Colonic mucosa (tissue), 4 donors: Measurements from ENCODE around the gene UPK2. TPM values are rescaled to one million over a fixed set of nuclear protein-coding genes. Genes with fewer than 3 reads are reported as not detected.
"Not testable (repeated sequence)": the region's sequence is repeated elsewhere in the genome, so short reads cannot be mapped to it uniquely, and the experiment has no call there.

Experiments used
- DNase-seq: peaks from one replicate; pipeline ENCODE4 v3.0.0-alpha.2; 2020
- H3K27ac ChIP-seq: fragments of 200-600 bp; one replicate; pipeline ENCODE4 v1.8.0; 2021
- H3K27me3 ChIP-seq: fragments of 200-600 bp; one replicate; pipeline ENCODE4 v1.8.0; 2021
- H3K36me3 ChIP-seq: fragments of 200-600 bp; one replicate; pipeline ENCODE4 v1.8.0; 2021
- H3K4me1 ChIP-seq: fragments of 200-600 bp; one replicate; pipeline ENCODE4 v1.8.0; 2021; ENCODE audit warnings: mild to moderate bottlenecking
- H3K4me3 ChIP-seq: fragments of 200-600 bp; one replicate; pipeline ENCODE4 v1.8.0; 2021
- H3K9ac ChIP-seq, 2 donors: one replicate each; pipeline ENCODE4 v1.7.0; 2013; ENCODE audit warnings: control low read depth in 2 of 2, low read depth in 2 of 2, low read length in 2 of 2
- H3K9me3 ChIP-seq: fragments of 200-600 bp; one replicate; pipeline ENCODE4 v1.8.0; 2021
- intact Hi-C: fragments of 100-400 bp; cut with DNase I; formaldehyde crosslinking; loops from one replicate; pipeline ENCODE4 v1.14.1; 2022
- total RNA-seq, 2 donors: library from RNA; stranded (reverse); fragmentation: NEBNext Ultra II Directional in 1 of 2; extraction: Animal tissue kit (Norgen Biotek cat#: 25700) in 1 of 2; gene quantifications; one replicate each; pipeline ENCODE4 v1.2.1, GENCODE V29; 2021
- TF ChIP-seq, protein P1 (sequence below): fragments of 200-600 bp; IDR thresholded peaks from one replicate; pipeline ENCODE4 v1.8.0; 2022; ENCODE audit warnings: antibody characterized with exemption, mild to moderate bottlenecking
- donor health status: healthy.
- donor health status: DM: no; HTN: no; CAD: no.
- donor health status: DM: no; HTN: no; CAD: no.

Gene UPK2
- total RNA-seq, 2 donors from 2014 or later = not detected

DNA sequence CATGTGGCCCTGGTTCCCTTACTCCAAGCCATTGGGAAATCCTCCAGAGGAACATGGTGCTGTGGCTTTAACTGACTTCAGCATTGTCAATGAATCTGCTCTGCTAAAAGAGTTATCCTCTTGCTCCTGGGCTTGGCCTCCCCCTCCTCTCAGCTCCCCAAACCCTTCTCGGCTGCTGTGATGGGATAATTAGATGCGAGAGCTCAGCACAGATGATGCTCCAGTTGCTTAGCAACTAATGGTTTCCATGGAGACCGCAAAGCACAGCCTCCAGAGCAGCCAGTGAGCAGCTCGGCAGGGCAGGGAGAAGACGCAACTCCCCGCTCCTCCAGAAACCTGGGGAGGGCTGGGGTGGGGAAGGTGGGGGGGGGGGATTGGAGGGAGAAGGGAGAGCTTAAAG lies 2.8 kb upstream of the UPK2 start:
- TF ChIP-seq, protein P1, sequence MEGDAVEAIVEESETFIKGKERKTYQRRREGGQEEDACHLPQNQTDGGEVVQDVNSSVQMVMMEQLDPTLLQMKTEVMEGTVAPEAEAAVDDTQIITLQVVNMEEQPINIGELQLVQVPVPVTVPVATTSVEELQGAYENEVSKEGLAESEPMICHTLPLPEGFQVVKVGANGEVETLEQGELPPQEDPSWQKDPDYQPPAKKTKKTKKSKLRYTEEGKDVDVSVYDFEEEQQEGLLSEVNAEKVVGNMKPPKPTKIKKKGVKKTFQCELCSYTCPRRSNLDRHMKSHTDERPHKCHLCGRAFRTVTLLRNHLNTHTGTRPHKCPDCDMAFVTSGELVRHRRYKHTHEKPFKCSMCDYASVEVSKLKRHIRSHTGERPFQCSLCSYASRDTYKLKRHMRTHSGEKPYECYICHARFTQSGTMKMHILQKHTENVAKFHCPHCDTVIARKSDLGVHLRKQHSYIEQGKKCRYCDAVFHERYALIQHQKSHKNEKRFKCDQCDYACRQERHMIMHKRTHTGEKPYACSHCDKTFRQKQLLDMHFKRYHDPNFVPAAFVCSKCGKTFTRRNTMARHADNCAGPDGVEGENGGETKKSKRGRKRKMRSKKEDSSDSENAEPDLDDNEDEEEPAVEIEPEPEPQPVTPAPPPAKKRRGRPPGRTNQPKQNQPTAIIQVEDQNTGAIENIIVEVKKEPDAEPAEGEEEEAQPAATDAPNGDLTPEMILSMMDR = no peak
- no peak overlapping the region for H3K4me3 ChIP-seq
- DNase-seq = no peak
- H3K27ac ChIP-seq = no peak overlapping the region
- H3K9me3 ChIP-seq = no peaks in the 10 kb centered on the region
- intact Hi-C loops = no loop called here
- H3K36me3 ChIP-seq = no peaks in the 10 kb centered on the region
- H3K27me3 ChIP-seq = no peaks in the 10 kb centered on the region
- no peaks in the 10 kb centered on the region for H3K4me1 ChIP-seq
- no peak overlapping the region for H3K9ac ChIP-seq

DNA sequence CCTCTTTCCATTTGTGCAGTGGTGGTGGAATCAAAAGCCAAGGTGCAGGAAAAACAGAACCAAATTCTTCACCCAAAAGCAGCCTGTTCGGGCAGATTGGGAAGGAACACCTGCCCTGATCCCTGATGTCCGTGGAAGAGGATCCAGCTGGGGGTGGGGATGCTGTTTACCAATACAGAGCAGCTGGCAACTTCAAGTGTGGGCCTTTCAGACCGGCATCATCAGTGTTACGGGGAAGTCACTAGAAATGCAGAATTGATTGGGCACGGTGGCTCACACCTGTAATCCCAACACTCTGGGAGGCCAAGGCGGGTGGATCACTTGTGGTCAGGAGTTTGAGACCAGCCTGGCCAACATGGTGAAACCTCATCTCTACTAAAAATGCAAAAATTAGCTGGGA lies 2.1 kb upstream of the UPK2 start:
- DNase-seq, H3K9me3 ChIP-seq, H3K9ac ChIP-seq, intact Hi-C loops, H3K27ac ChIP-seq, H3K4me1 ChIP-seq, H3K4me3 ChIP-seq, H3K36me3 ChIP-seq, H3K27me3 ChIP-seq: not testable (repeated sequence)

- TF ChIP-seq, protein P1 = no peak
- Histone ChIP-seq H3K36me3 (no peaks in the 10 kb centered on the region), H3K4me3 (no peak overlapping the region), H3K9ac (no peak overlapping the region), H3K9me3 (no peaks in the 10 kb centered on the region), H3K27ac (no peak overlapping the region), H3K27me3 (no peaks in the 10 kb centered on the region), H3K4me1 (no peaks in the 10 kb centered on the region)
- intact Hi-C loops = loop anchor here (2.0 to 5.0 kb wide), 2 partner anchors 50 to 265 kb away; no protein-coding TSS in a partner anchor
- DNase-seq = no peak
Observed at GRCh38 chr11:118956847-118957469, 860 bp downstream of the UPK2 start.

- no peaks in the 10 kb centered on the region for H3K36me3 ChIP-seq
- TF ChIP-seq, protein P1 = no peak
- no peaks in the 10 kb centered on the region for H3K9me3 ChIP-seq
- H3K4me3 ChIP-seq = no peak overlapping the region
- H3K9ac ChIP-seq = no peak overlapping the region
- no peaks in the 10 kb centered on the region for H3K27me3 ChIP-seq
- no peaks in the 10 kb centered on the region for H3K4me1 ChIP-seq
- no peak overlapping the region for H3K27ac ChIP-seq
- no peak for DNase-seq
- intact Hi-C loops = loop anchor here (2.0 to 5.0 kb wide), 2 partner anchors 51 to 265 kb away; no protein-coding TSS in a partner anchor
Observed at GRCh38 chr11:118957549-118957948, 1.5 kb downstream of the UPK2 start.

GRCh38 chr11:118957968-118958367 lies 1.9 kb downstream of the UPK2 start:
- TF ChIP-seq, protein P1 = no peak
- no peak overlapping the region for H3K4me3 ChIP-seq
- no peak overlapping the region for H3K27ac ChIP-seq
- no peaks in the 10 kb centered on the region for H3K4me1 ChIP-seq
- no peaks in the 10 kb centered on the region for H3K9me3 ChIP-seq
- H3K9ac ChIP-seq = no peak overlapping the region
- intact Hi-C loops = loop anchor here (2.0 to 5.0 kb wide), 2 partner anchors 51 to 266 kb away; no protein-coding TSS in a partner anchor
- DNase-seq = no peak
- no peaks in the 10 kb centered on the region for H3K36me3 ChIP-seq
- H3K27me3 ChIP-seq = no peaks in the 10 kb centered on the region

- no peak for DNase-seq
- Histone ChIP-seq H3K9me3 (no peaks in the 10 kb centered on the region), H3K9ac (no peak overlapping the region), H3K27ac (no peak overlapping the region), H3K4me3 (no peak overlapping the region), H3K4me1 (no peaks in the 10 kb centered on the region), H3K27me3 (no peaks in the 10 kb centered on the region), H3K36me3 (no peaks in the 10 kb centered on the region)
- intact Hi-C loops = loop anchor here (5.0 kb wide), 1 partner anchor 266 kb away; no protein-coding TSS in a partner anchor
- TF ChIP-seq, protein P1 = no peak
Observed at GRCh38 chr11:118958577-118958976, 2.5 kb downstream of the UPK2 start.
